WERI-Rb-1 (cell line): ENCODE results near the gene TMEM158.
A peak's percentile ranks its signal among the peaks of the same experiment; 100 is the strongest.

ENCODE experiments used
- DNase-seq: peaks from one replicate; pipeline ENCODE4 v3.0.0-alpha.2; 2020
- H3K27ac ChIP-seq: fragments of 250-450 bp; sonication (Bioruptor Pico); 2 replicates; pipeline ENCODE4 v1.5.1; 2020; ENCODE audit warnings: mild to moderate bottlenecking, moderate library complexity
- H3K27me3 ChIP-seq: fragments of 250-450 bp; sonication (Bioruptor Pico); 2 replicates; pipeline ENCODE4 v1.5.1; 2021; ENCODE audit warnings: mild to moderate bottlenecking, low read depth, moderate library complexity; ENCODE audit not compliant: insufficient read depth, severe bottlenecking
- H3K36me3 ChIP-seq: fragments of 250-450 bp; sonication (Bioruptor Pico); 2 replicates; pipeline ENCODE4 v1.5.1; 2020; ENCODE audit warnings: mild to moderate bottlenecking, moderate library complexity
- H3K4me3 ChIP-seq: 2 replicates; pipeline ENCODE4 v1.5.1; 2011; ENCODE audit warnings: low read depth, mild to moderate bottlenecking, control low read depth, low read length
- H3K9me3 ChIP-seq: fragments of 250-450 bp; sonication (Bioruptor Pico); 2 replicates; pipeline ENCODE4 v1.5.1; 2021; ENCODE audit warnings: mild to moderate bottlenecking, moderate library complexity; ENCODE audit not compliant: severe bottlenecking
- CTCF ChIP-seq: IDR thresholded peaks from 2 replicates; pipeline ENCODE4 v1.5.1; 2011; ENCODE audit warnings: low read depth, mild to moderate bottlenecking, control low read depth, inconsistent platforms, low read length

Gene TMEM158

GRCh38 chr3:45227071-45227820 lies 1.2 kb upstream of the TMEM158 start:
- H3K9me3 ChIP-seq: no peaks in the 10 kb centered on the region
- H3K27me3 ChIP-seq: peaks cover 11% of the 10 kb centered on the region
- H3K27ac ChIP-seq: no peak overlapping the region
- no peak for TF ChIP-seq CTCF
- H3K4me3 ChIP-seq: no peak overlapping the region
- DNase-seq: no peak
- H3K36me3 ChIP-seq: no peaks in the 10 kb centered on the region

DNA sequence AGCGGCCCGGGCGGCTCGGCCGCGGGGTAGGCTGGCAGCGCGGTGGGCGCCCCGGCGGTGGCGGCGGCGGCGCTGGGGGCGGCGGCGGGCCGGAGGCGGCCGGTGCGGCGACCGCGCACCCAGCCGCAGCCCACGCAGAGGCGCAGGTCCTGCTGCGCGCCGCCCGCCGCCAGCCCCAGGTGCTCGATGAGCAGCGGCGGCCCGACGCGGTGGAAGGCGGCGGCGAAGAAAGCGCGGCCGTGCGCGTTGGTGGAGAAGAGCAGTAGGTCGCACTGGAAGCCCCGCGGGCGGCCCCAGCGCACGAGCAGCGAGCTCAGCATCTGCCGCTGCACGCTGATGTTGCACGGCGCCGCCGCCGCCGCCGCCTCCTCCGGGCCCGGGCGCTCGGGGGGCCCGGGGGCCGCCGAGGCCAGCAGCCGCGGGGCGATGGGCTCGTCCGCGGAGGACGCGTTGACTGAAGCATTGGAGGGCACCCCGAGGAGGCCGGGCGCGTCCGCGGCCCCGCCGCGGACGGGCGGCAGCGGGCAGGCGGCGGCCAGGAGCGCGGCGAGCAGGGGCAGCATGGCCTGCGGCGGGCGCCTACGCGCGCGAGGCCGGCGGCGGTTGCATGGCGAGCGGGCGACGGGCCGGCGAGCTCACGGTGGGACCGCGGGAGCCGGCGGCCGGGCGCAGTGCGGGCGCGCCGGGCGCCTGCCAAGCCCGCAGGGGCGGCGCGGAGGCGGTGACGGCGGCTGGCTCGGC lies 452 bp downstream of the TMEM158 start:
- Histone ChIP-seq H3K9me3 (no peaks in the 10 kb centered on the region), H3K4me3 (peak overlapping the region; percentile 46), H3K36me3 (no peaks in the 10 kb centered on the region), H3K27ac (no peak overlapping the region), H3K27me3 (peaks cover 11% of the 10 kb centered on the region)
- TF ChIP-seq CTCF: no peak
- peak; percentile 33 for DNase-seq

GRCh38 chr3:45224824-45225464 lies 1.1 kb downstream of the TMEM158 start:
- Histone ChIP-seq H3K27ac (no peak overlapping the region), H3K27me3 (peaks cover 11% of the 10 kb centered on the region)
- DNase-seq: peak; percentile 86

DNA sequence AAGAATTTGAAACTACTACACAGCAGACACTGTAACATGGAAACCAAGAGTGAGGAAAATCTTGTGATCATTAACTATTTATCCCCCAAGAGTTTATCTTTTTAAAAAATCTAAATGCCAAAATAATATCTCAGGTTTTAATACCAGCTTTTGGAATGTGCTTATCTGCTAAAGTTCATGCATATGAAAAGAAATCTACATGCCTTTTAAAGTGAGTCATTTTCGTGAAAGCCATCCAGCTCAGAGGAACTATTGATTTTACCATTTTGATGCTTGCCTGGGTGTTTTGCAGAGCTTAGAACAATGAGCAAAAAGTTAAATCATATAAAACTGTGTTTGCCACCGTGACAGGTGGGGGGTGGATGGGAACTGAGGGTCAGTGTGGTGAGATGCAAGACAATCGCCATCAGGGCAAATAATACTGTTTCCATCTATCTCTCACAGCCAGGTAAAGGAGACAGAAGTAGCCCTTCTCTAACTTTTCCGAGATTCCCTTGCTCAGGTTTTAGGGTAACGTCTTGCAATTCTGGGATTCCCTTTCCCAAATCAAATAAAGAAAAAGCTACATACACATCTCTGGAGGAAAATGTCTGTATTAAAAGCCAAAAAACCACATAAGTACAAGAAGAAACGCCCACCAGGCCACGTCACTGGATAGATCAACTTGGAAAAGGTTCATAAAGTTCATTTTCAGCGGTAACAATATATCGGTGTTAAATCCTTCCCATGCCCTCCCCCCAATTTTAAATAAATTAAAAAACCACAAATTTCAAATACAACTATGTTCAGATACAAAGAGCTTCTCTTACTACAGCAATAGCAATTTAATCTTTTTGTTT lies 2.0 kb downstream of the TMEM158 start:
- DNase-seq: no peak
- H3K36me3 ChIP-seq: no peaks in the 10 kb centered on the region
- peak overlapping the region; percentile 46 for H3K4me3 ChIP-seq
- no peak for TF ChIP-seq CTCF
- H3K27ac ChIP-seq: no peak overlapping the region
- H3K9me3 ChIP-seq: no peaks in the 10 kb centered on the region
- H3K27me3 ChIP-seq: peaks cover 11% of the 10 kb centered on the region

More at GRCh38 chr3:45224824-45225464, 1.1 kb downstream of the TMEM158 start:
- TF ChIP-seq CTCF: peak; percentile 86
- Histone ChIP-seq H3K9me3 (no peaks in the 10 kb centered on the region), H3K36me3 (no peaks in the 10 kb centered on the region), H3K4me3 (peak overlapping the region; percentile 46)

DNA sequence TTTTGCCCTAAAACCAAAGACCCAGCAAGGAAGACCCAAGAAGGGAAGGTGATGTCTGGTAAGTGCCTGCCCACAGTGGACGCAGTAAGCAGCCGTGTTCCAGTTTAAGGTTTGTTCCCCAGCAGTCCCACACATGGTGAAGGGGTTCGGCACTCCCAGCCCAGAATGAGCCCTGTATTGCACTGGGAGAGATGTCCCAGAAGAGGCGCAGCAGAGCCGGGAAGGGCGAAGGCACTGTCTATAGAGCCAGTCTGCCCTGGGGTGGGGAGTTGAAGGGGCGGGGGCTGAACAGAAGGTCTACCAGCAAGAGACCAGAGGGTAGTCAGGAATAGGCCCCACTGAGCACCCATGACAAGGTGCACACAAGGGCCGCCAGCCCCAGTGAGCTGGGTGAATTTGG lies 6.4 kb downstream of the TMEM158 start:
- Histone ChIP-seq H3K9me3 (no peaks in the 10 kb centered on the region), H3K27ac (no peak overlapping the region), H3K36me3 (no peaks in the 10 kb centered on the region), H3K27me3 (peaks cover 10% of the 10 kb centered on the region), H3K4me3 (no peak overlapping the region)
- TF ChIP-seq CTCF: no peak
- no peak for DNase-seq
